Liver (tissue), 9 donors: ENCODE data around the gene ARHGAP19. TPM values are rescaled to one million over a fixed set of nuclear protein-coding genes. Genes with fewer than 3 reads are reported as not detected.

Experiments used
- DNase-seq: peaks from one replicate; pipeline ENCODE4 v3.0.0-alpha.2; 2017; ENCODE audit warnings: low spot score
- H3K27ac ChIP-seq, 2 donors: one replicate each; pipeline ENCODE4 v1.7.0; 2013; ENCODE audit warnings: inconsistent platforms in 2 of 2, low read length in 2 of 2, control low read depth in 1 of 2, low read depth in 1 of 2, mild to moderate bottlenecking in 1 of 2
- H3K27me3 ChIP-seq, 4 donors: one replicate each; pipeline versions ENCODE4 v1.6.1 to v1.7.0; 2013; ENCODE audit warnings: low read length in 3 of 4, inconsistent platforms in 1 of 4, mild to moderate bottlenecking in 1 of 4, moderate library complexity in 1 of 4; ENCODE audit not compliant: control insufficient read depth in 4 of 4, insufficient read depth in 4 of 4
- H3K36me3 ChIP-seq, 4 donors: one replicate each; pipeline versions ENCODE4 v1.6.1 to v1.7.0; 2013; ENCODE audit warnings: low read length in 3 of 4, mild to moderate bottlenecking in 3 of 4, low read depth in 1 of 4, moderate library complexity in 1 of 4; ENCODE audit not compliant: control insufficient read depth in 4 of 4, insufficient read depth in 3 of 4
- H3K4me1 ChIP-seq, 4 donors: one replicate each; pipeline versions ENCODE4 v1.6.1 to v1.7.0; 2013; ENCODE audit warnings: low read length in 3 of 4, mild to moderate bottlenecking in 3 of 4, moderate library complexity in 1 of 4; ENCODE audit not compliant: control insufficient read depth in 4 of 4, insufficient read depth in 4 of 4
- H3K4me3 ChIP-seq, 3 donors: one replicate each; pipeline versions ENCODE4 v1.6.1 to v1.7.0; 2013; ENCODE audit warnings: low read length in 3 of 3, control low read depth in 1 of 3, low read depth in 1 of 3, mild to moderate bottlenecking in 1 of 3
- H3K9ac ChIP-seq, 2 donors: one replicate each; pipeline ENCODE4 v1.7.0; 2013; ENCODE audit warnings: low read length in 2 of 2, mild to moderate bottlenecking in 2 of 2, moderate library complexity in 2 of 2, control low read depth in 1 of 2, low read depth in 1 of 2
- H3K9me3 ChIP-seq, 4 donors: one replicate each; pipeline versions ENCODE4 v1.6.1 to v1.7.0; 2013; ENCODE audit warnings: low read length in 3 of 4; ENCODE audit not compliant: control insufficient read depth in 4 of 4
- CTCF ChIP-seq: fragments of 150-350 bp; IDR thresholded peaks from 2 replicates; pipeline ENCODE4 v1.5.1; 2017; ENCODE audit warnings: improper control_type of control experiment, low read depth, low read length; ENCODE audit not compliant: missing input control
- EGR1 ChIP-seq, 2 donors: IDR thresholded peaks; 2 replicates each; pipeline ENCODE4 v1.6.1; 2016 to 2018; ENCODE audit warnings: antibody characterized with exemption in 2 of 2, low read depth in 2 of 2
- FOXA1 ChIP-seq: IDR thresholded peaks from 2 replicates; pipeline ENCODE4 v1.6.1; 2016; ENCODE audit warnings: antibody characterized with exemption
- FOXA2 ChIP-seq: IDR thresholded peaks from 2 replicates; pipeline ENCODE4 v1.6.1; 2016; ENCODE audit warnings: antibody characterized with exemption
- GABPA ChIP-seq, 2 donors: IDR thresholded peaks in 1 of 2; conservative IDR thresholded peaks in 1 of 2; 2 replicates each; pipeline ENCODE4 v1.6.1; 2016; ENCODE audit warnings: antibody characterized with exemption in 2 of 2, mild to moderate bottlenecking in 1 of 2, moderate library complexity in 1 of 2
- HNF4A ChIP-seq, 2 donors: conservative IDR thresholded peaks; 2 replicates each; pipeline ENCODE4 v1.6.1; 2016; ENCODE audit warnings: antibody characterized with exemption in 2 of 2, mild to moderate bottlenecking in 2 of 2
- HNF4G ChIP-seq: IDR thresholded peaks from 2 replicates; pipeline ENCODE4 v1.6.1; 2016; ENCODE audit warnings: antibody characterized with exemption
- JUND ChIP-seq, 2 donors: IDR thresholded peaks; 2 replicates each; pipeline ENCODE4 v1.6.1; 2016; ENCODE audit warnings: antibody characterized with exemption in 2 of 2
- MAX ChIP-seq: IDR thresholded peaks from 2 replicates; pipeline ENCODE4 v1.6.1; 2016; ENCODE audit warnings: antibody characterized with exemption
- NR2F2 ChIP-seq: IDR thresholded peaks from 2 replicates; pipeline ENCODE4 v1.6.1; 2016; ENCODE audit warnings: antibody characterized with exemption
- RAD21 ChIP-seq, 2 donors: IDR thresholded peaks; 2 replicates each; pipeline ENCODE4 v1.6.1; 2016; ENCODE audit warnings: antibody characterized with exemption in 2 of 2, mild to moderate bottlenecking in 2 of 2
- REST ChIP-seq: IDR thresholded peaks from 2 replicates; pipeline ENCODE4 v1.6.1; 2016; ENCODE audit warnings: antibody characterized with exemption, mild to moderate bottlenecking
- RXRA ChIP-seq, 2 donors: IDR thresholded peaks; 2 replicates each; pipeline ENCODE4 v1.6.1; 2017 to 2018; ENCODE audit warnings: antibody characterized with exemption in 2 of 2, mild to moderate bottlenecking in 1 of 2
- SP1 ChIP-seq: IDR thresholded peaks from 2 replicates; pipeline ENCODE4 v1.6.1; 2018; ENCODE audit warnings: antibody characterized with exemption, mild to moderate bottlenecking
- TAF1 ChIP-seq: conservative IDR thresholded peaks from 2 replicates; pipeline ENCODE4 v1.6.1; 2016; ENCODE audit warnings: antibody characterized with exemption, mild to moderate bottlenecking
- YY1 ChIP-seq: IDR thresholded peaks from 2 replicates; pipeline ENCODE4 v1.6.1; 2016; ENCODE audit warnings: antibody characterized with exemption, mild to moderate bottlenecking
- WGBS: extraction: QIAGEN DNeasy Blood & Tissue Kit; methylation state at CpG from one replicate; pipeline ENCODE4 v1.1.7; 2013; 5-methylcytosine and 5-hydroxymethylcytosine counted together
- polyA plus RNA-seq, 2 donors: library from polyadenylated mRNA; stranded (reverse) in 1 of 2; unstranded in 1 of 2; fragments of 200-250 nt in 1 of 2; fragments of >200 nt in 1 of 2; fragmentation: Nextera tagmentation in 1 of 2; extraction: Ambion mirVana in 1 of 2; gene quantifications; one replicate each; pipeline versions ENCODE4 v1.2.1 to v1.2.3, GENCODE V29; 2013 to 2015
- total RNA-seq, 2 donors: library from RNA; depleted of rRNA; stranded (reverse); fragments of >200 nt; gene quantifications; one replicate each; pipeline ENCODE4 v1.2.3, GENCODE V29; 2014
- TF ChIP-seq, protein P1 (sequence below): IDR thresholded peaks from 2 replicates; pipeline ENCODE4 v1.6.1; 2016; ENCODE audit warnings: antibody characterized with exemption
- TF ChIP-seq, protein P2 (sequence below): IDR thresholded peaks from 2 replicates; pipeline ENCODE4 v1.6.1; 2016; ENCODE audit warnings: antibody characterized with exemption
- donor health status: healthy.
- donor health status: healthy.
- donor health status: healthy.
- donor health status: healthy.
- donor health status: healthy.

ARHGAP19 gene
- total and polyA plus RNA-seq, 4 donors, result 1.6 to 23.4 (median 3.6) TPM

- no peak for TF ChIP-seq CTCF
Observed at GRCh38 chr10:97341416-97341815, 49.0 kb upstream of the ARHGAP19 start (continued).

DNA sequence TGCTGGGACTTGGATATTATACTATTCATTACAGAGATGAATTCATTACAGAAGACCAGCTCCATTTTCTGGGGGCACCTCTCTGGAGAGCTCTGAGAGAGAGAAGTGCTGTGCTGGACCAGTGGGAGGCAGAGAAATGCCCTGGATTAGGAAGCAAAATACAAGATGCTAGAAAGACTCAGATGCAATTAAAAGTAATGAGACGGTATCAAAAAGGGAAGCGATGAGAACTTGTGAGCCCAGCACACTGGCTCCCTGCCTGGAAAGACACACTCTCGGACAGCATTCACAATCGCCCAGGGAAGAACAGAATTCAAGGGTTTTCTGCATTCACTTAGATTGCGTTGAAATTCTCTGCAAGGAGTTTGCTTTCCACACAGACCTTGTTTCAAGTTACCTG, 45.6 kb upstream of the ARHGAP19 start:
- H3K9me3 ChIP-seq, result no peaks in the 10 kb centered on the region
- no peak overlapping the region for H3K4me3 ChIP-seq
- no peak overlapping the region for H3K27ac ChIP-seq
- H3K27me3 ChIP-seq, result no peaks in the 10 kb centered on the region
- H3K4me1 ChIP-seq, result peaks cover 0 to 4% (median under 1%) of the 10 kb centered on the region in 4 donors
- H3K9ac ChIP-seq, result no peak overlapping the region
- 68% methylated on average over 5 of the region's 5 CpGs for WGBS
- H3K36me3 ChIP-seq, result no peaks in the 10 kb centered on the region
- no peak for DNase-seq
- TF ChIP-seq SP1 (no peak), CTCF (no peak), GABPA (IDR thresholded peaks at IDR 0.05 in 1 of 2, conservative IDR thresholded peaks at IDR 0.05 in 1 of 2) (no peak), RXRA (IDR thresholded peaks at IDR 0.05) (no peak), MAX (no peak), EGR1 (IDR thresholded peaks at IDR 0.05; ENCODE audit: low read depth in 2 of 2) (no peak), RAD21 (IDR thresholded peaks at IDR 0.05) (no peak), FOXA2 (no peak), REST (no peak), HNF4A (conservative IDR thresholded peaks at IDR 0.05) (no peak), NR2F2 (no peak), FOXA1 (no peak), HNF4G (no peak), YY1 (no peak), JUND (IDR thresholded peaks at IDR 0.05) (no peak), TAF1 (no peak)
- TF ChIP-seq, protein P1, sequence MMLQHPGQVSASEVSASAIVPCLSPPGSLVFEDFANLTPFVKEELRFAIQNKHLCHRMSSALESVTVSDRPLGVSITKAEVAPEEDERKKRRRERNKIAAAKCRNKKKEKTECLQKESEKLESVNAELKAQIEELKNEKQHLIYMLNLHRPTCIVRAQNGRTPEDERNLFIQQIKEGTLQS, result no peak
- TF ChIP-seq, protein P2, sequence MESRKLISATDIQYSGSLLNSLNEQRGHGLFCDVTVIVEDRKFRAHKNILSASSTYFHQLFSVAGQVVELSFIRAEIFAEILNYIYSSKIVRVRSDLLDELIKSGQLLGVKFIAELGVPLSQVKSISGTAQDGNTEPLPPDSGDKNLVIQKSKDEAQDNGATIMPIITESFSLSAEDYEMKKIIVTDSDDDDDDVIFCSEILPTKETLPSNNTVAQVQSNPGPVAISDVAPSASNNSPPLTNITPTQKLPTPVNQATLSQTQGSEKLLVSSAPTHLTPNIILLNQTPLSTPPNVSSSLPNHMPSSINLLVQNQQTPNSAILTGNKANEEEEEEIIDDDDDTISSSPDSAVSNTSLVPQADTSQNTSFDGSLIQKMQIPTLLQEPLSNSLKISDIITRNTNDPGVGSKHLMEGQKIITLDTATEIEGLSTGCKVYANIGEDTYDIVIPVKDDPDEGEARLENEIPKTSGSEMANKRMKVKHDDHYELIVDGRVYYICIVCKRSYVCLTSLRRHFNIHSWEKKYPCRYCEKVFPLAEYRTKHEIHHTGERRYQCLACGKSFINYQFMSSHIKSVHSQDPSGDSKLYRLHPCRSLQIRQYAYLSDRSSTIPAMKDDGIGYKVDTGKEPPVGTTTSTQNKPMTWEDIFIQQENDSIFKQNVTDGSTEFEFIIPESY, result no peak
